GM18909 (cell line): Measurements from ENCODE around the gene ICE1.
"Not testable (repeated sequence)": the region's sequence is repeated elsewhere in the genome, so short reads cannot be mapped to it uniquely, and the experiment has no call there.

Source experiments
- ATAC-seq: cut with Tn5 transposase; IDR thresholded peaks from one replicate; pipeline ENCODE4 v1.9.1; 2021; ENCODE audit warnings: mild to moderate bottlenecking; ENCODE audit not compliant: unreplicated experiment, poor library complexity

The ICE1 gene

GRCh38 chr5:5486122-5486521 is 63.6 kb downstream of the ICE1 start:
- ATAC-seq = no peak

- ATAC-seq = no peak
These were observed 65.3 kb downstream of the ICE1 start for GRCh38 chr5:5487585-5488360.

DNA sequence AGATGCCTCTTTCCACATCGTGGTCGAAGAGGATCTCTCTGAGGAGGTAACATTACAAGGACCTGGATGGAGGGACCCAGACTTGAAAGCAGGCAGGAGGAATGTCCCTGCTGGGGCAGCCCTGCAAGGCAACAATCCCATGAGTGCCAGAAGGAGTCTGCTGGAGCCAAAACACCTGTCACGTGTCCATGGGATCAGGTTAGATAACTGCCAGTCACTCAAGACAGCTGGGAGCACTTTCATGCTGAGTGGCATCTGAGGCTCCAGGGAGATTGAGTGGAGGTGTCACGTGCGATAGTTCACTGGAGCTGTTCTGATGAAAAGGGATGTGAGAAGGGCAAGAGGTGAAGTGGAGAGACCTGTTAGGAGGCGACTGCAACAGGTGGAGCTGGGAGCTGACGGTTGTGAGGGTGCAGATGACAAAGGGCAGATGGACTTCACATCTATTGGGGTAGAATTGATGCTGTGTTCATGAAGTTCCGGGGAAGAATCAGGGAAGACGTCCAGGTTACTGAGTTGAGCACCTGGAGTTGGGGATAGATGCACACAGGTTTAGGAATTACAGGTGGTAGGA is 68.4 kb downstream of the ICE1 start:
- ATAC-seq = no peak

- ATAC-seq = no peak
These were observed 69.8 kb downstream of the ICE1 start for GRCh38 chr5:5492087-5492933.

- not testable (repeated sequence) for ATAC-seq
These were observed 70.4 kb downstream of the ICE1 start for GRCh38 chr5:5492934-5493271.

- peak; percentile 92 for ATAC-seq
These were observed 72.3 kb downstream of the ICE1 start for GRCh38 chr5:5494489-5495402.

- ATAC-seq = peak; percentile 49
These were observed 74.8 kb downstream of the ICE1 start for GRCh38 chr5:5497152-5497788.

DNA sequence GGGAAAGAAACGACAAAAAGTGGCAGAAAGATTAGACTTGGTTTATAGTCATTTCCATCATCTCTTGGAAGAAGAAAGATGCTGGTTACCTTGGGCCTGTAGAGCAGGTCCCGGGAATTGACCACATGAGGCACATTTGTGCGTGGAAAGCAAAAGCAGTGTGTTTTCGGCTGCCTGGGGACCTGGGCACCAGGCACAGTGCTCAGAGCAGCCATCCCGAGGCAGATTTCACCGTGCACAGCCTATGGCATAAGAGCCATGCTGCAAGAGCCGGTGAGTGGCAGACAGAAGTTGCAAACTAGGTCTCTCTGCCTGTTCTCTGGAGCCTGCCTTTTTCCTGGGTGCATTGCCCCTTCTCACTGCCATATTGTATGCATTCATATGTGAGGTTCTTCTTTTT is 77.0 kb downstream of the ICE1 start:
- ATAC-seq = no peak

- no peak for ATAC-seq
These were observed 81.8 kb downstream of the ICE1 start for GRCh38 chr5:5504325-5504724.

DNA sequence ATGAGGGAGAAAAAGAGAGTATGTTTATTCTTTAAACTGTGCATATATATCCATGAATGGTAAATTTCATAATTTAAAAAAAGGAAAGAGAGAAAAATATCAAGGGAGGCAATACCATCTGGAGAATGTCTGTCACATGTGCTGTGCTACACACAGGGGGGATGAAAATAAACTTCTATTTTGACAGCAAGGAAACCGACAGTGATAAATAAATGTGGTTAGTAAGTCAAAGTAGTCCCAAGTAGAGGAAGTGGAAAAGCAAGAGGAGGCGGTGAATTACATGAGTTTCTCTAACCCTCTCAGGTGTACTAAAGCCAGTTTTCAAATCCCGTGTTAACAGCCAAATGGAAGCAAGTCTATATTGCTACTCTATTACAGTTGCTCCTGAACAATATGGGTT is 83.3 kb downstream of the ICE1 start:
- ATAC-seq = no peak

- no peak for ATAC-seq
These were observed 85.9 kb downstream of the ICE1 start for GRCh38 chr5:5508391-5508790.

DNA sequence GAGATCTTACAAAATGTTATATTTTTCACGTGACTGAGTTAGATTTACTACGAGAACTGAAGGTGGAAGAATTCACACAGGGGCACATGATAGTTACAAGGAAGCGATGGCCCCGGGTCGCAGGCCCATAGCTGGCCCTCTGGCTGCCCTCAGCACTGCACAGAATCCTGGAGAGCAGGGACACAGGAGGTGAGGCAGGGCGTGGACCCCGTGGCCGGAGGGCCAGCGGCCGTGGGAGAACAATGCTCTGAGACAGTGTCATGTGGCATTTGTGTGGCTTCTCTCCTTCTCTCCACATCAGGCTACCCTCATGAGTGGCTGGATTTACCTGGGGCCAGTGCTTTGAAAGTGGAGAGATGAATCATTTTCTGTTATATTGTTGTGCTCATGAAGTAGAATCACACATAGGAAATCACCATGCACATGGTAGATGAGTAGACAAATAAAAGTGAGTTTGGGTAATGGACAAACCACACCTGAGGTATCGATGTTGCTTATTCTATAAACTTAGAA is 89.5 kb downstream of the ICE1 start:
- ATAC-seq = no peak

DNA sequence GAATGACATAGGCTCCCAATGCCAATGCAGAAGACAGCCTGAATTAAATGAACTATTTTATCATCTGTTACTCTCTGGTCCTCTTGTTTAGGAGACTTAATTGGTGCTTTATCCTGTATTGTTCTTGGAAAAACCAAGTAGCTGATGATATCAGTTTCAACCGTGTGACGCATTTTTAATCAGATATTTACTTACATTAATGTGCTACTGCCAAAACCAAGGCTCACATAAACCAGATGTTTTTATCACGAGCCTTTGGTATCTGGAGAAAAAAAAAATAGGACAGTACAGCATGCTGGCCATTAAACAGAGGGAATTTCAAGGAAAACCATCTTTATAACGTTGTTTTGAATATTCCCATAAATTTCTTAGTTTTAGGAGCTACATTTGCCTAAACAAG is 90.1 kb downstream of the ICE1 start:
- ATAC-seq = no peak

GRCh38 chr5:5520622-5521021 is 98.1 kb downstream of the ICE1 start:
- not testable (repeated sequence) for ATAC-seq

DNA sequence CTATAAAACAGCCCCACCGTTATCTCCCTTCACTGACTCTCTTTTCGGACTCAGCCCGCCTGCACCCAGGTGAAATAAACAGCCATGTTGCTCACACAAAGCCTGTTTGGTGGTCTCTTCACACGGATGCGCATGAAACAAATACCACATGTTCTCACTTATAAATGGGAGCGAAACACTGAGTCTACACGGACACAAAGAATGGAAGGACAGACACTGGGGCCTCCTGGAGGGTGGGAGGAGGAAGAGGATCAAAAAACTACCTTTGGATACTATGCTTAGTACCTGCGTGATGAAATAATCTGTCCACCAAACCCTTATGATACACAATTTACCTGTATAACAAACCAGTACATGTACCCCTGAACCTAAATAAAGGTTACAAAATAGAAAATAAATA is 98.6 kb downstream of the ICE1 start:
- ATAC-seq = no peak

DNA sequence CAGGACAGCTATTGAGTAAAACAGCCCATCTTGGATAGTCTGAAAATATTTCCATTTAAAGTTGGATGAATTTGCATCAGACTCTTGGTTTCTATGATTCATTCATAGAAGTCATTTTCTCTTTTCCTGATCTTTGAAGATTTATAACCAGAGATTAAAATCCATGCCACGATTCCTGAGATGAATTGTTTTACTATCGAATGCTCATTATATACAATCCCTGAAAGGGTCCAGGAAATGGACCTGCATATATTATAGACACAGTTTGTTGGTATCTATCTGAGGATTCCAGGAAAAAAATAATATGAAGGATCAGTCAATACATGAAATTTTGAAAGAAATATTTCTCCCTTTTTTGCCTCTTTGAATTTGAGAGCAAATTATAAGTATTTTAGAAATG is 99.0 kb downstream of the ICE1 start:
- no peak for ATAC-seq

GRCh38 chr5:5522336-5522735 is 99.9 kb downstream of the ICE1 start:
- no peak for ATAC-seq

GRCh38 chr5:5523066-5523505 is 100.6 kb downstream of the ICE1 start:
- ATAC-seq = peak; percentile 94

GRCh38 chr5:5524327-5524726 is 101.8 kb downstream of the ICE1 start:
- ATAC-seq = no peak

- ATAC-seq = no peak
These were observed 108.9 kb downstream of the ICE1 start for GRCh38 chr5:5531371-5531770.
